HG03575 (cell line): ENCODE results near the gene SYCP2.

ENCODE experiments used
- ATAC-seq: cut with Tn5 transposase; IDR thresholded peaks from one replicate; pipeline ENCODE4 v1.9.1; 2021; ENCODE audit not compliant: unreplicated experiment, insufficient number of reproducible peaks, low FRiP score; ENCODE audit errors: extremely low read depth

SYCP2 gene

DNA sequence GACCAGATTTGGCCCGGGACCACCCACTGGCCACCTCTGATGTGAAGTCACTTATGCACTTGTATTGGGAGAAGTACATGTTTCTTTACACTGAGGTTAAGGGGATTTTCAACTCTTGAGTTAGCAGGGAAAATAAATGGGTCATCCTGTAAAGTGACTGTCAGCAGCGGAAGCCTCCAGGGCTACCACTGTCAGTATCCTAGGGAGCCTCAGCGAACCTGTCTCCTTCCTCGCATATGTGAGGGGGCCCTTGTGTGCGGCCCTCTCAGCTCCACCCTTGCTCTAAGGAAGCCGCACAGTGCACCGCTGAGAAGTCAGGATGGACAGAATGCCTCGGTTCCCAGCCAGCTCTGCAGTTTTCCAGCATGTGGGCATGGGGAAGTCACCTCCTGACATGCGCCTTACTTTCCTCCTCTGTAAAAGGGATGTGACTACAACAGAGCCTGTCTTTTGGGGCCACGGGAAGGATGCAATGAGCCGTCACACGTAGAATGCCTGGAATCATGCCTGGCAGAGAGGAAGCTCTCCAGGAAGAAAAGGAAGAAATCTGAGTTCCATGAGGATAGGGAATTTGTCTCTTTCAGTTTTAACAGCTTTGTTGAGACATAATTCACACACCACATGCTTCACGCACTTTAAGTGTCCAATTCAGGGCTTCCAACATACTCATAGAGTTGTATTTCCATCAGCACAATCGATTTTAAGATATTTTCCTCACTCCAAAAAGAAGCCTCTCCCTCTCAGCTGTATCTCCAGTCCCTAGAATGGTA lies 115.4 kb downstream of the SYCP2 start:
- no peak for ATAC-seq

- no peak for ATAC-seq
Measured at GRCh38 chr20:59817406-59817805, 116.0 kb downstream of the SYCP2 start.

GRCh38 chr20:59816146-59816738 lies 117.2 kb downstream of the SYCP2 start:
- no peak for ATAC-seq

DNA sequence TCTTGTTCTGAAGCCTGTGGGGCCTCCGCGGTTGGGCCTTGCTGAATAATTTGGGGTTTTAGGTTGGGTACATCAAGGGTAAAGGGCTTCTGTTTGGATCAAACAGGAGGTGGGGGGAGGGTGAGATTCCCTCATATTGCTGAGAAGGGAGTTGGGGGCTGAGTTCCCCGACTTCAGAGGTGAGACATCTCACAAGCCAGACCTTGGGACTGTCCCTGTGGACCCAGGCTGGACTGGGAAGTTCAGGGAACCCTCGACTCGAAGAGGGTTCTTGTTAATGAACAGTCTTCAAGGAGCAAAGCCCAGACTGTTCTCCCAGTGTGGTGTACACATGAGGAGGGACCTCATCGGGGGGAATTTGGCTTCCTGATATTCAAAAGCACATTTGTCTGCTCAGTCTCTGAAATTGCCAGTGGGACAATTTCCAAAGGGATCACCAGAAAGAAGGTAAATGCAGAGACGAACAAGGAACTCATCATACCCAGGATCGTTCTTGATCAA lies 118.5 kb downstream of the SYCP2 start:
- ATAC-seq, result no peak

- ATAC-seq, result no peak
Measured at GRCh38 chr20:59813948-59814839, 119.2 kb downstream of the SYCP2 start.
